Measurements from ENCODE around the gene RPRD1A.
"Not testable (repeated sequence)": the region's sequence is repeated elsewhere in the genome, so short reads cannot be mapped to it uniquely, and the experiment has no call there.

The RPRD1A gene

GRCh38 chr18:36031903-36032302 lies 35.5 kb downstream of the RPRD1A start:
- no peak for DNase-seq (ENCODE audit: low spot score)

DNA sequence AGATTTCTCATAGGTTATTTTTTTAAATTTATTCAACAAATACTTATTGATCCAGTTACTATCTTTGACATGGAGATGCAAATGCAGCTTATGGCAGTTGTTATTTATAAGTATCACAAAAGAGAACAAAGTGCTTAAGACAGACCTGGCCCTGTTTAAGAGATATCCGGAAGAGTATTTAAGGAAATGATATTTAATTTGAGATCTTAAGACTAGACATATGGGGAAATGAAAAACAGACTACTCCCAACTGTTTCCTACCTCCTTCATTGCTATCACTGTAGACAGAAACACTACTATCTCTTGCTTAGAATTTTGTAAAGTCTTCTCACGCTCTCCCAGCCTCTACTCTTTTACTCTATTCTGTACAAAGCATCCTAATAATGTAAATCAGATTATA lies 36.0 kb downstream of the RPRD1A start:
- FAIRE-seq (no peak), DNase-seq (ENCODE audit: low spot score) (no peak)

More at GRCh38 chr18:36031903-36032302, 35.5 kb downstream of the RPRD1A start:
- FAIRE-seq: no peak

DNA sequence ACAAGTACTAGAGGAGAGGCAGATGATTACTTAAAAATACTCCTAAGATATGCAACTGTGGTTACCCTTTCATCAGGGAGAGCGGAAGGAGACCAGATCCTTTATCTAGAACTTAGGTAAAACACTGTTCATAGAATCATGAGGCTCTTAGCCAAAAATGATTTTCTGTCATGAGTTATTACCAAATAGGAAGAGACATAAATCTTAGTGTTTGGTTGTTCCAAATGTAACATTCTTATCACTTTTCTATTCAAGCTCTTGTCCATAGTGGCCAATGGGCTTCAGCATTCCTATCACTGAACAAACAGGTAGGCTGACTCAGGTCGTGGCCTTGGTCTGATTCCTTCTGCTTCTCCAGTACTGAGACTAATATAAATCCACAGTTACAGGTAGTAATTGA lies 38.5 kb downstream of the RPRD1A start:
- DNase-seq (ENCODE audit: low spot score) (no peak), FAIRE-seq (no peak)

GRCh38 chr18:36025025-36025424 lies 42.3 kb downstream of the RPRD1A start:
- FAIRE-seq (no peak), DNase-seq (ENCODE audit: low spot score) (no peak)

DNA sequence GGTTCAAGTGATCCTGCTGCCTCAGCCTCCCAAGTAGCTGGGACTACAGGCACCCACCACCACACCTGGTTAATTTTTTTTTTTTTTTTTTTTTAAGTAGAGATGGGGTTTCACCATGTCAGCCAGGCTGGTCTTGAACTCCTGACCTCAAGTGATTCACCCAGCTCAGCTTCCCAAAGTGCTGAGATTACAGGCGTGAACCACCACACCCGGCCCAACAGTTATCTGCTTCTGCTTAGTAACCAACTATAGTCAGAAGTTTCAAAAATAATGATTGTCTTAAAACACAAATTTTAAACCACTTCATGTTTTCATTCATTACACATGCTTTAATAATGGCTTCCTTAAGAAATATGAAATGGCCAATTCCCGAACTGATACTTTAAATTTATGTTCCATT lies 43.1 kb downstream of the RPRD1A start:
- not testable (repeated sequence) for DNase-seq (ENCODE audit: low spot score); FAIRE-seq

DNA sequence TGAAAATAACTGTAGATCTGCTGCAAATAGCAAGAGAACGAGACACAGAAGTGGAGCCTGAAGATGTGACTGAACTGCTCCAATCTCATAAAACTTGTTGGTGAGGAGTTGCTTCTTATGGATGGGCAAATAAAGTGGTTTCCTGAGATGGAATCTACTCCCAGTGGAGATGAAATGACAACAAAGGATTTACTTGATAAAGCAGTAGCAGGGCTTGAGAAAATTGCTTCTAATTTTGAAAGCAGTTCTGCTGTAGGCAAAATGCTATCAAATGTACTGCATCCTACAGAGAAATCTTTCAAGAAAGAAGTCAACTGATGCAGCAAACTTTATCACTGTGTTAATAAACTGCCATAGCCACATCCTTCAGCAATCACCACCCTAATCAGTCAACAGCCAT lies 44.0 kb downstream of the RPRD1A start:
- DNase-seq (ENCODE audit: low spot score) (no peak), FAIRE-seq (no peak)

- DNase-seq (ENCODE audit: low spot score): no peak
- no peak for FAIRE-seq
Measured at GRCh38 chr18:36020174-36020711, 47.1 kb downstream of the RPRD1A start.

- DNase-seq (ENCODE audit: low spot score) (no peak), FAIRE-seq (no peak)
Measured at GRCh38 chr18:36017232-36017631, 50.1 kb downstream of the RPRD1A start.

GRCh38 chr18:36015629-36016028 lies 51.7 kb downstream of the RPRD1A start:
- DNase-seq (ENCODE audit: low spot score) (no peak), FAIRE-seq (no peak)

GRCh38 chr18:36012891-36013290 lies 54.5 kb downstream of the RPRD1A start:
- FAIRE-seq (no peak), DNase-seq (ENCODE audit: low spot score) (no peak)

- DNase-seq (ENCODE audit: low spot score) (no peak), FAIRE-seq (no peak)
Measured at GRCh38 chr18:36009214-36009613, 58.1 kb downstream of the RPRD1A start.

DNA sequence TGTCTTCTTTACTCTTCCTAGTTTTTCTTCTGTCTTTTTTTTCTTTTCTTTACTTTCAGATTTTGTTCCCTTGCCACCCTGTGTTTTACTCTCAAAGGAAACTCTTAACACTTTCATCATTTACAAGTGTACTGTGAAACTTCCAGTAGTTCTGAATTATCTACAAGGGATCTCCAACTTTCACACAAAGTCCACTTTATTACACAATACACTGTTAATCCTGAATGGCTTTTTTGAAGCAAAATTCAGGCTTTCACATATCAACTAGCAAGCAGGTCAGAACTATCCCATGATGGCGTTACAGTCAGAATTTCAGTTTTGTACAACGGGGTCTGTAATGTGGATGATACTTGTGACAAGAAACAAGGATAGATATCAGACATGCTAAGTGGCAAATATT lies 60.4 kb downstream of the RPRD1A start:
- no peak for DNase-seq (ENCODE audit: low spot score)
- FAIRE-seq: no peak

- DNase-seq (ENCODE audit: low spot score): no peak
- no peak for FAIRE-seq
Measured at GRCh38 chr18:35999925-36000324, 67.4 kb downstream of the RPRD1A start.

DNA sequence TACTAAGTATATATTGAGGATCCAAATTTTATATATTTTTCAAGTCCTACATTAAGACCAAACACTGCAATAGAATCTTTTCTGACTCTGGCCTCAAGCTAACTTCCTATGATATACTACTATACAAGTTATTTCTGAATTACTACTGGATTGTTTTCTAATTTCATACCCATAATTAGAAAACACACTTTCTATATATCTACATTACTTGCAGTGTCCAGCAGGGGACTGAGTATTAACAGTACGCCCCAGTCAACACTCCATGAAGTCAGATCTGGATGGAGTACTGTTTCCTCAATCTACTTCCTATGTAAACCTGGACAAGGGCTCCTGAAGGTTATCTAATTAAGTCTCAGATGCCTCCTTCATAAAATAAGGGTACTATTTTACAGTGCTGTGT lies 68.4 kb downstream of the RPRD1A start:
- FAIRE-seq: no peak
- DNase-seq (ENCODE audit: low spot score): no peak

GRCh38 chr18:35993013-35993412 lies 74.3 kb downstream of the RPRD1A start:
- FAIRE-seq: no peak
- no peak for DNase-seq (ENCODE audit: low spot score)

DNA sequence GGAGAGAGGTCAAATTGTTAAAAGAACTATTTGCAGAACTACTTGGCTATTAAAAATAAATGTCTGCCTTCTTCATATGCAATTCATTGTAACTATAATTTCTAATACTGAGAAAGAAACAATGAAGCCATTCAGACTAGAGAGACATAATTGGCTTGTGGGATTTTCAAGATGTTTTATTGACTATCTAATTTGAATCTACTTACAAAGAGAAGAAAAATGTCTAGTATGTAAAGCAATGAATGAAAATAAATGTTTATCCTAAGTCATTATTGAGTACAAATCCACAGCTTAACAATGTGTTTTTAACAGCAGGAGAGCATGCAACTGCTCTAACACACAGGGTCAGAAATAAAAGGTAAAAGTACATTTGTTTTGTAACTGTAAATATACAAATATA lies 75.7 kb downstream of the RPRD1A start:
- DNase-seq (ENCODE audit: low spot score) (no peak), FAIRE-seq (no peak)

DNA sequence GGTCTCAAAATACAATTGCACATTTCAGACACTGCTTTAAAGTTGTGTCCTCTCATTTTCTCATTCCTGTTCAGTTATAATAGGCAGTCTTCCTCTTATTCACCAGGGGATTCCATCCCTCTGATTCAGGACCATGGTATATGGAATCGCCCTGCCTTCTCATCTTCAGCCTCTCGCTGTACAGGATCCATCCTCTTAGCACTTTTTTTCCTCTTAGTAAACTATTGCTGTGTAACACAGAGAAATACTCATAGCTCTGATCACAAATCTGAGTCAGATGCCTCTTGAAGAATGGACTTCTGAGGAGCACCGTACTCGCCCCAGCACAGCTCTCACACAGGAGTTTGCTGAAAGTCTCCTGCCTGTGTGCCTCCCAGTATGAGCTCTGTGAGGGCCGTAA lies 83.5 kb downstream of the RPRD1A start:
- no peak for FAIRE-seq

GRCh38 chr18:35983147-35983546 lies 84.2 kb downstream of the RPRD1A start:
- DNase-seq (ENCODE audit: low spot score): no peak

More for the DNA sequence above, 83.5 kb downstream of the RPRD1A start:
- no peak for DNase-seq (ENCODE audit: low spot score)

GRCh38 chr18:35982409-35983114 lies 84.8 kb downstream of the RPRD1A start:
- FAIRE-seq (no peak), DNase-seq (ENCODE audit: low spot score) (no peak)

More at GRCh38 chr18:35983147-35983546, 84.2 kb downstream of the RPRD1A start:
- no peak for FAIRE-seq

DNA sequence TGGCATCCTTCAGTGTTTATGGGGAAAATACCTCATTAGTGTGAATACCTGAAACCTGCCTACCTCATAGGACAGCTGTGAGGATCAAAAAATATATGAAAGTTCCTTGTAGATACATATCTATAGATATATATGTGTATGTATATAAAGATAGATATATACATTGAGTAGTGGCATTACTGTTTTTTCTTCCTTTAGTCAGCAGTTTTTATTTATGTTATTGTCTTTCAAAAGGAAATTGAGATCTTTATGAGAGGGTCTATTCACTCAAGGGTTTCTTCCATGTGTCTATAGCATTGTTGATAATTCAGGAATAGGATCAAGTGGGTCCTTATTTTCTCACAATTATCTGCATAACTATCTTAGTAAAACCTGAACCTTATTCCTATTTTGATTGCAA lies 88.2 kb downstream of the RPRD1A start:
- DNase-seq (ENCODE audit: low spot score) (no peak), FAIRE-seq (no peak)

GRCh38 chr18:35974181-35974580 lies 93.2 kb downstream of the RPRD1A start:
- FAIRE-seq (no peak), DNase-seq (ENCODE audit: low spot score) (no peak)

GRCh38 chr18:35973650-35974049 lies 93.7 kb downstream of the RPRD1A start:
- FAIRE-seq: no peak

More at GRCh38 chr18:35973650-35974049, 93.7 kb downstream of the RPRD1A start:
- no peak for DNase-seq (ENCODE audit: low spot score)
